T-cell (primary cell): ENCODE data around the gene PRKAR1B. TPM values are rescaled to one million over a fixed set of nuclear protein-coding genes. Genes with fewer than 3 reads are reported as not detected.

Source experiments
- ATAC-seq, 4 experiments: fragments of 200-7000 bp in 3 of 4; fragments of 150-1000 bp in 1 of 4; cut with Tn5 transposase; replicated peaks in 1 of 4; 1 replicate in 3 of 4; 2 replicates in 1 of 4; pipeline ENCODE4 v1.10.0; 2021; ENCODE audit warnings: moderate library complexity in 3 of 4, mild to moderate bottlenecking in 2 of 4, moderate number of reproducible peaks in 1 of 4
- CTCF ChIA-PET, 2 donors: fragments of 300-600 bp; sonication (Branson Sonifier 250); formaldehyde crosslinking; loops; one replicate each; lab custom pipeline; 2022; ENCODE audit warnings: antibody characterized with exemption in 2 of 2; lab: Charles Lee
- POLR2A ChIA-PET, 2 donors: fragments of 300-600 bp; sonication (Branson Sonifier 250); formaldehyde crosslinking; loops; one replicate each; lab custom pipeline; 2022; ENCODE audit warnings: antibody characterized with exemption in 2 of 2; lab: Charles Lee
- DNase-seq, 35 experiments: peaks; one replicate each; pipeline versions ENCODE4 v3.0.0 to v3.0.0-alpha.2; 2013 to 2023
- H3K27ac ChIP-seq: one replicate; pipeline ENCODE4 v1.5.1; 2013; ENCODE audit warnings: low read length
- H3K27me3 ChIP-seq, 2 experiments: replicated peaks in 1 of 2; 1 replicate in 1 of 2; 2 replicates in 1 of 2; pipeline versions ENCODE4 v1.6.1 to v1.7.0; 2013; ENCODE audit warnings: low read length in 1 of 2, mixed read lengths in 1 of 2; ENCODE audit not compliant: control insufficient read depth in 2 of 2, insufficient read depth in 2 of 2; ENCODE audit errors: extremely low read depth in 1 of 2
- H3K36me3 ChIP-seq, 2 donors: 1 replicate in 1 of 2; 2 replicates in 1 of 2; pipeline versions ENCODE4 v1.6.1 to v1.7.0; 2013; ENCODE audit warnings: low read length in 1 of 2; ENCODE audit not compliant: control insufficient read depth in 2 of 2, insufficient read depth in 1 of 2; ENCODE audit errors: extremely low read depth in 1 of 2
- H3K4me1 ChIP-seq, 2 experiments: 1 replicate in 1 of 2; 2 replicates in 1 of 2; pipeline versions ENCODE4 v1.6.1 to v1.7.0; 2013; ENCODE audit warnings: low read length in 2 of 2, mixed read lengths in 1 of 2; ENCODE audit not compliant: insufficient read depth in 2 of 2, control insufficient read depth in 1 of 2; ENCODE audit errors: extremely low read depth in 1 of 2
- H3K4me3 ChIP-seq, 2 donors: 1 replicate in 1 of 2; 2 replicates in 1 of 2; pipeline versions ENCODE4 v1.5.1 to v1.7.0; 2013; ENCODE audit warnings: mild to moderate bottlenecking in 2 of 2, low read length in 1 of 2, moderate library complexity in 1 of 2; ENCODE audit not compliant: control insufficient read depth in 1 of 2; ENCODE audit errors: extremely low read depth in 1 of 2
- H3K9me3 ChIP-seq: 2 replicates; pipeline ENCODE4 v1.7.0; 2013
- H3K27ac Mint-ChIP-seq, 2 donors: one replicate each; pipeline ENCODE4 v1.8.0; 2020 to 2021; ENCODE audit warnings: mild to moderate bottlenecking in 2 of 2, mixed read lengths in 2 of 2
- H3K27me3 Mint-ChIP-seq, 2 donors: one replicate each; pipeline ENCODE4 v1.8.0; 2021 to 2022; ENCODE audit warnings: mixed read lengths in 2 of 2
- H3K36me3 Mint-ChIP-seq: one replicate; pipeline ENCODE4 v1.8.0; 2021; ENCODE audit warnings: mixed read lengths
- H3K4me1 Mint-ChIP-seq, 3 donors: one replicate each; pipeline ENCODE4 v1.8.0; 2020 to 2022; ENCODE audit warnings: mixed read lengths in 3 of 3, mild to moderate bottlenecking in 1 of 3
- H3K4me3 Mint-ChIP-seq, 3 donors: one replicate each; pipeline ENCODE4 v1.8.0; 2020 to 2022; ENCODE audit warnings: mild to moderate bottlenecking in 3 of 3, mixed read lengths in 3 of 3, moderate library complexity in 3 of 3
- H3K9me3 Mint-ChIP-seq, 3 donors: one replicate each; pipeline ENCODE4 v1.8.0; 2020 to 2022; ENCODE audit warnings: mixed read lengths in 3 of 3
- WGBS: methylation state at CpG from one replicate; pipeline ENCODE4 v1.1.5; 2013; ENCODE audit warnings: missing lambda C conversion rate; ENCODE audit not compliant: insufficient coverage; 5-methylcytosine and 5-hydroxymethylcytosine counted together
- total RNA-seq, 35 experiments: library from RNA in 6 of 35; stranded (reverse) in 6 of 35; fragments of 120-200 nt in 1 of 35; gene quantifications; one replicate each; pipeline versions ENCODE4 v1.2.1 to v1.2.4 and lab custom pipeline; 2013 to 2026

The PRKAR1B gene
- total RNA-seq, 5 donors from 2014 or later (not counting 1 experiment from before 2014, with no cell fraction given) = 20.7 to 35.4 (median 24.4) TPM

GRCh38 chr7:572416-573268, 154.4 kb downstream of the PRKAR1B start:
- Mint-ChIP-seq H3K9me3 (no peaks in the 10 kb centered on the region), H3K27me3 (no peaks in the 10 kb centered on the region), H3K36me3 (peaks cover 16% of the 10 kb centered on the region), H3K4me3 (no peak overlapping the region), H3K27ac (no peak overlapping the region), H3K4me1 (peaks cover 0 to 6% (median 0%) of the 10 kb centered on the region in 3 donors)
- ChIA-PET POLR2A (no interaction called here), CTCF (no interaction called here)
- no peak overlapping the region for H3K4me3 ChIP-seq
- H3K36me3 ChIP-seq = peaks cover 0 to 14% of the 10 kb centered on the region in 2 donors
- H3K4me1 ChIP-seq = no peaks in the 10 kb centered on the region
- no peaks in the 10 kb centered on the region for H3K9me3 ChIP-seq
- DNase-seq = no peak
- no peaks in the 10 kb centered on the region for H3K27me3 ChIP-seq
- 94% methylated on average over 45 of the region's 45 CpGs for WGBS
- no peak for ATAC-seq
- H3K27ac ChIP-seq = no peak overlapping the region

GRCh38 chr7:571718-572415, 155.2 kb downstream of the PRKAR1B start:
- CTCF ChIA-PET = no interaction called here
- no peaks in the 10 kb centered on the region for H3K9me3 Mint-ChIP-seq
- H3K4me3 ChIP-seq = no peak overlapping the region
- DNase-seq (no peak), ATAC-seq (no peak)
- no peaks in the 10 kb centered on the region for H3K27me3 Mint-ChIP-seq
- no peak overlapping the region for H3K4me3 Mint-ChIP-seq
- no peak overlapping the region for H3K27ac ChIP-seq
- H3K36me3 Mint-ChIP-seq = peaks cover 13% of the 10 kb centered on the region
- H3K27me3 ChIP-seq = no peaks in the 10 kb centered on the region
- peaks cover 0 to 14% of the 10 kb centered on the region in 2 donors for H3K36me3 ChIP-seq
- no peak overlapping the region for H3K27ac Mint-ChIP-seq
- WGBS = 97% methylated on average over 34 of the region's 38 CpGs
- H3K4me1 Mint-ChIP-seq = peaks cover 0 to 6% (median 0%) of the 10 kb centered on the region in 3 donors
- POLR2A ChIA-PET = no interaction called here
- no peaks in the 10 kb centered on the region for H3K4me1 ChIP-seq
- no peaks in the 10 kb centered on the region for H3K9me3 ChIP-seq

- H3K27ac ChIP-seq = no peak overlapping the region
- H3K4me3 ChIP-seq = no peak overlapping the region
- H3K36me3 ChIP-seq = peaks cover 0 to 10% of the 10 kb centered on the region in 2 donors
- H3K27me3 Mint-ChIP-seq = no peaks in the 10 kb centered on the region
- no peaks in the 10 kb centered on the region for H3K9me3 ChIP-seq
- 97% methylated on average over 23 of the region's 33 CpGs for WGBS
- no peaks in the 10 kb centered on the region for H3K4me1 ChIP-seq
- H3K36me3 Mint-ChIP-seq = peaks cover 7% of the 10 kb centered on the region
- H3K4me3 Mint-ChIP-seq = no peak overlapping the region
- ChIA-PET POLR2A (no interaction called here), CTCF (no interaction called here)
- DNase-seq (no peak), ATAC-seq (no peak)
- H3K27ac Mint-ChIP-seq = no peak overlapping the region
- no peaks in the 10 kb centered on the region for H3K9me3 Mint-ChIP-seq
- H3K4me1 Mint-ChIP-seq = peaks cover 0 to 6% (median 0%) of the 10 kb centered on the region in 3 donors
- no peaks in the 10 kb centered on the region for H3K27me3 ChIP-seq
Measured at GRCh38 chr7:571096-571717, 155.9 kb downstream of the PRKAR1B start.

- Mint-ChIP-seq H3K27me3 (no peaks in the 10 kb centered on the region), H3K4me1 (peaks cover 0 to 2% (median 0%) of the 10 kb centered on the region in 3 donors), H3K9me3 (no peaks in the 10 kb centered on the region), H3K36me3 (peaks cover 3% of the 10 kb centered on the region), H3K27ac (no peak overlapping the region), H3K4me3 (no peak overlapping the region)
- peaks cover 0 to 5% of the 10 kb centered on the region in 2 donors for H3K36me3 ChIP-seq
- ATAC-seq (no peak), DNase-seq (no peak)
- WGBS = 95% methylated on average over 11 of the region's 14 CpGs
- no peak overlapping the region for H3K27ac ChIP-seq
- H3K4me3 ChIP-seq = no peak overlapping the region
- POLR2A ChIA-PET = no interaction called here
- H3K9me3 ChIP-seq = no peaks in the 10 kb centered on the region
- CTCF ChIA-PET = no interaction called here
- H3K27me3 ChIP-seq = no peaks in the 10 kb centered on the region
- H3K4me1 ChIP-seq = no peaks in the 10 kb centered on the region
Measured at GRCh38 chr7:570801-571070, 156.3 kb downstream of the PRKAR1B start.

GRCh38 chr7:569996-570800, 156.9 kb downstream of the PRKAR1B start:
- Histone ChIP-seq H3K27ac (no peak overlapping the region), H3K27me3 (no peaks in the 10 kb centered on the region), H3K4me3 (no peak overlapping the region), H3K9me3 (no peaks in the 10 kb centered on the region), H3K4me1 (no peaks in the 10 kb centered on the region), H3K36me3 (peaks cover 0 to 6% of the 10 kb centered on the region in 2 donors)
- H3K27me3 Mint-ChIP-seq = no peaks in the 10 kb centered on the region
- ATAC-seq (no peak), DNase-seq (no peak)
- POLR2A ChIA-PET = no interaction called here
- CTCF ChIA-PET = no interaction called here
- H3K27ac Mint-ChIP-seq = no peak overlapping the region
- no peak overlapping the region for H3K4me3 Mint-ChIP-seq
- 98% methylated on average over 30 of the region's 40 CpGs for whole genome bisulfite sequencing
- H3K4me1 Mint-ChIP-seq = no peaks in the 10 kb centered on the region
- H3K9me3 Mint-ChIP-seq = no peaks in the 10 kb centered on the region
- peaks cover 3% of the 10 kb centered on the region for H3K36me3 Mint-ChIP-seq
